GM23338 (cell line): ENCODE results near the gene MPRIP. TPM values are rescaled to one million over a fixed set of nuclear protein-coding genes. Genes with fewer than 3 reads are reported as not detected.

Experiments
- ATAC-seq: fragments of 200-7000 bp; cut with Tn5 transposase; 3 replicates; pipeline ENCODE4 v1.9.1; 2020
- DNase-seq: peaks from one replicate; pipeline ENCODE4 v3.0.0-alpha.2; 2015; ENCODE audit warnings: low spot score
- H2AFZ ChIP-seq: fragments of 200-600 bp; sonication (generic); 2 replicates; pipeline ENCODE4 v1.8.0; 2016; ENCODE audit warnings: antibody characterized with exemption, mild to moderate bottlenecking, moderate library complexity
- H3F3A ChIP-seq: fragments of 200-600 bp; sonication (generic); replicated peaks from 2 replicates; pipeline ENCODE4 v1.8.0; 2017; ENCODE audit warnings: antibody characterized with exemption, mixed run types, low read depth
- H3K27ac ChIP-seq: fragments of 200-600 bp; sonication (generic); 2 replicates; pipeline ENCODE4 v1.6.1; 2016; ENCODE audit warnings: low read depth
- H3K27me3 ChIP-seq: fragments of 200-600 bp; sonication (generic); 2 replicates; pipeline ENCODE4 v1.8.0; 2016; ENCODE audit warnings: mild to moderate bottlenecking, mixed run types, moderate library complexity; ENCODE audit not compliant: insufficient read depth
- H3K36me3 ChIP-seq: fragments of 200-600 bp; sonication (generic); 2 replicates; pipeline ENCODE4 v1.8.0; 2016; ENCODE audit warnings: mild to moderate bottlenecking; ENCODE audit not compliant: insufficient read depth
- H3K4me1 ChIP-seq: fragments of 200-600 bp; sonication (generic); 2 replicates; pipeline ENCODE4 v1.8.0; 2016; ENCODE audit warnings: mild to moderate bottlenecking, moderate library complexity; ENCODE audit not compliant: insufficient read depth
- H3K4me2 ChIP-seq: fragments of 200-600 bp; sonication (generic); 2 replicates; pipeline ENCODE4 v1.7.1; 2017; ENCODE audit warnings: mixed run types
- H3K4me3 ChIP-seq: fragments of 200-600 bp; sonication (generic); 2 replicates; pipeline ENCODE4 v1.6.1; 2016; ENCODE audit warnings: mixed run types
- H3K79me2 ChIP-seq: fragments of 200-600 bp; sonication (generic); replicated peaks from 2 replicates; pipeline ENCODE4 v1.8.0; 2017; ENCODE audit warnings: mild to moderate bottlenecking; ENCODE audit not compliant: insufficient read depth
- H3K9me2 ChIP-seq: fragments of 200-600 bp; sonication (generic); 2 replicates; pipeline ENCODE4 v1.8.0; 2017; ENCODE audit not compliant: insufficient read depth
- H4K20me1 ChIP-seq: fragments of 200-600 bp; sonication (generic); replicated peaks from 2 replicates; pipeline ENCODE4 v1.8.0; 2017; ENCODE audit warnings: mild to moderate bottlenecking; ENCODE audit not compliant: insufficient read depth
- H3K27ac Mint-ChIP-seq: 2 replicates; pipeline ENCODE4 v1.8.0; 2020; ENCODE audit warnings: inconsistent platforms, mild to moderate bottlenecking, moderate library complexity, mixed read lengths
- H3K27me3 Mint-ChIP-seq: 3 replicates; pipeline ENCODE4 v1.8.0; 2022; ENCODE audit warnings: low read depth, mild to moderate bottlenecking, moderate library complexity, mixed read lengths, inconsistent platforms; ENCODE audit not compliant: insufficient read depth, poor library complexity
- H3K36me3 Mint-ChIP-seq: 3 replicates; pipeline ENCODE4 v1.8.0; 2021; ENCODE audit warnings: low read depth, mild to moderate bottlenecking, inconsistent platforms, moderate library complexity, mixed read lengths
- H3K4me1 Mint-ChIP-seq: 3 replicates; pipeline ENCODE4 v1.8.0; 2020; ENCODE audit warnings: mild to moderate bottlenecking, inconsistent platforms, mixed read lengths
- H3K4me3 Mint-ChIP-seq: 3 replicates; pipeline ENCODE4 v1.8.0; 2021; ENCODE audit warnings: moderate library complexity, mild to moderate bottlenecking, inconsistent platforms, mixed read lengths
- H3K9me3 Mint-ChIP-seq: 3 replicates; pipeline ENCODE4 v1.8.0; 2020; ENCODE audit warnings: moderate library complexity, mild to moderate bottlenecking, inconsistent platforms, mixed read lengths
- CREB1 ChIP-seq: fragments of 250-450 bp; sonication (Bioruptor Pico); IDR thresholded peaks from 2 replicates; pipeline ENCODE4 v1.5.0; 2020; ENCODE audit warnings: low read depth, mild to moderate bottlenecking, moderate library complexity
- EZH2 ChIP-seq: fragments of 200-600 bp; sonication (generic); IDR thresholded peaks from one replicate; pipeline ENCODE4 v1.8.0; 2017; ENCODE audit warnings: antibody characterized with exemption, mild to moderate bottlenecking, low read depth; ENCODE audit not compliant: unreplicated experiment
- EZH2phosphoT487 ChIP-seq: fragments of 200-600 bp; sonication (generic); IDR thresholded peaks from one replicate; pipeline ENCODE4 v1.8.1; 2018; ENCODE audit warnings: antibody characterized with exemption; ENCODE audit not compliant: unreplicated experiment
- JUNB ChIP-seq: IDR thresholded peaks from one replicate; pipeline ENCODE4 v1.6.1; 2016; ENCODE audit warnings: antibody characterized with exemption; ENCODE audit not compliant: unreplicated experiment
- NANOG ChIP-seq: IDR thresholded peaks from 2 replicates; pipeline ENCODE4 v1.6.1; 2016; ENCODE audit warnings: antibody characterized with exemption, borderline replicate concordance
- POLR2AphosphoS5 ChIP-seq: IDR thresholded peaks from 2 replicates; pipeline ENCODE4 v1.6.1; 2016; ENCODE audit warnings: antibody characterized with exemption, low read depth
- STAT1 ChIP-seq: IDR thresholded peaks from one replicate; pipeline ENCODE4 v1.6.1; 2016; ENCODE audit warnings: antibody characterized with exemption; ENCODE audit not compliant: unreplicated experiment
- ZNF114 ChIP-seq: fragments of 250-450 bp; sonication (Bioruptor Pico); IDR thresholded peaks from 2 replicates; pipeline ENCODE4 v1.5.0; 2020; ENCODE audit warnings: mild to moderate bottlenecking, moderate library complexity
- ZNF331 ChIP-seq: fragments of 250-450 bp; sonication (Bioruptor Pico); IDR thresholded peaks from 2 replicates; pipeline ENCODE4 v1.5.0; 2020; ENCODE audit warnings: low read depth, mild to moderate bottlenecking, moderate library complexity
- ZNF462 ChIP-seq: fragments of 250-450 bp; sonication (Bioruptor Pico); IDR thresholded peaks from 2 replicates; pipeline ENCODE4 v1.5.0; 2020; ENCODE audit warnings: mild to moderate bottlenecking, moderate library complexity
- polyA plus RNA-seq: library from polyadenylated mRNA; unstranded; fragments of >200 nt; fragmentation: Nextera tagmentation; extraction: Ambion mirVana; gene quantifications from 2 replicates; pipeline ENCODE4 v1.2.1, GENCODE V29; 2016
- total RNA-seq: library from RNA; depleted of rRNA; stranded (reverse); fragments of >200 nt; shearing (Covaris generic); gene quantifications from 2 replicates; pipeline ENCODE4 v1.2.3, GENCODE V29; 2014
- TF ChIP-seq, protein P1 (sequence below): IDR thresholded peaks from 2 replicates; pipeline ENCODE4 v1.6.1; 2016; ENCODE audit warnings: antibody characterized with exemption
- TF ChIP-seq, protein P2 (sequence below): IDR thresholded peaks from one replicate; pipeline ENCODE4 v1.6.1; 2018; ENCODE audit warnings: antibody characterized with exemption; ENCODE audit not compliant: unreplicated experiment
- TF ChIP-seq, protein P3 (sequence below), 2 experiments: fragments of 200-600 bp in 1 of 2; sonication (generic) in 1 of 2; conservative IDR thresholded peaks; 2 replicates each; pipeline versions ENCODE4 v1.5.1 to v1.6.1; 2016 to 2017; ENCODE audit warnings: antibody characterized with exemption in 2 of 2, low read depth in 2 of 2, mild to moderate bottlenecking in 2 of 2, moderate library complexity in 1 of 2

Gene MPRIP
- total and polyA plus RNA-seq, 2 experiments from 2014 or later: 39.3 to 113 TPM

DNA sequence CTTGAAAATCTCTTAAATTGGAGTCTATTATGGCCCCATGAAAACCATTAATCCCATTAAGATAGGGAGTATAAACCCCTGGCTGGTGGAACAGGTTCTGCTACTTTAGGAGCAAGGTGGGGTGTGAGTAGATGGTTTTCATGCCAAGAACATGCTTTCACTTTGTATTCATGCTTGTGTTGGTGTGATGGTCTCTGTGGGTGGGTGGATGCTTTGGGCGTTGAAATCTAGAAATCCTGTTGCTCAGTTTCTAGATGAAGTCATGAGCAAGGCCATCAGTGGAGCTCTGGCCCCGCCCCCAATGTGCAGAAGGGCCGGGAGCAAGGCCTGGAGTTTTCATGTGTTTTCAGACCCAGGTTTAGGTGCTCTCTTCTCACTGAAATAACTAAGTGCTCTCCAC, 143.8 kb downstream of the MPRIP start:
- H2AFZ ChIP-seq: no peak overlapping the region
- Mint-ChIP-seq H3K9me3 (no peaks in the 10 kb centered on the region), H3K36me3 (peaks cover 7% of the 10 kb centered on the region; the same call in 2 of the 3 replicates), H3K4me3 (no peak overlapping the region), H3K27me3 (peaks cover 5% of the 10 kb centered on the region), H3K27ac (no peak overlapping the region), H3K4me1 (peaks cover 21% of the 10 kb centered on the region)
- H3K9me2 ChIP-seq: no peaks in the 10 kb centered on the region
- no peak overlapping the region for H3K4me2 ChIP-seq
- DNase-seq (no peak), ATAC-seq (no peak)
- no peaks in the 10 kb centered on the region for H3F3A ChIP-seq
- TF ChIP-seq CREB1 (CRISPR knock-in tag) (no peak), ZNF462 (CRISPR knock-in tag) (no peak), ZNF331 (no peak), POLR2AphosphoS5 (no peak), JUNB (no peak), ZNF114 (CRISPR knock-in tag) (no peak), EZH2phosphoT487 (no peak), STAT1 (no peak), EZH2 (no peak), NANOG (no peak)
- TF ChIP-seq, protein P1, sequence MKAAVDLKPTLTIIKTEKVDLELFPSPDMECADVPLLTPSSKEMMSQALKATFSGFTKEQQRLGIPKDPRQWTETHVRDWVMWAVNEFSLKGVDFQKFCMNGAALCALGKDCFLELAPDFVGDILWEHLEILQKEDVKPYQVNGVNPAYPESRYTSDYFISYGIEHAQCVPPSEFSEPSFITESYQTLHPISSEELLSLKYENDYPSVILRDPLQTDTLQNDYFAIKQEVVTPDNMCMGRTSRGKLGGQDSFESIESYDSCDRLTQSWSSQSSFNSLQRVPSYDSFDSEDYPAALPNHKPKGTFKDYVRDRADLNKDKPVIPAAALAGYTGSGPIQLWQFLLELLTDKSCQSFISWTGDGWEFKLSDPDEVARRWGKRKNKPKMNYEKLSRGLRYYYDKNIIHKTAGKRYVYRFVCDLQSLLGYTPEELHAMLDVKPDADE: no peak
- TF ChIP-seq, protein P2, sequence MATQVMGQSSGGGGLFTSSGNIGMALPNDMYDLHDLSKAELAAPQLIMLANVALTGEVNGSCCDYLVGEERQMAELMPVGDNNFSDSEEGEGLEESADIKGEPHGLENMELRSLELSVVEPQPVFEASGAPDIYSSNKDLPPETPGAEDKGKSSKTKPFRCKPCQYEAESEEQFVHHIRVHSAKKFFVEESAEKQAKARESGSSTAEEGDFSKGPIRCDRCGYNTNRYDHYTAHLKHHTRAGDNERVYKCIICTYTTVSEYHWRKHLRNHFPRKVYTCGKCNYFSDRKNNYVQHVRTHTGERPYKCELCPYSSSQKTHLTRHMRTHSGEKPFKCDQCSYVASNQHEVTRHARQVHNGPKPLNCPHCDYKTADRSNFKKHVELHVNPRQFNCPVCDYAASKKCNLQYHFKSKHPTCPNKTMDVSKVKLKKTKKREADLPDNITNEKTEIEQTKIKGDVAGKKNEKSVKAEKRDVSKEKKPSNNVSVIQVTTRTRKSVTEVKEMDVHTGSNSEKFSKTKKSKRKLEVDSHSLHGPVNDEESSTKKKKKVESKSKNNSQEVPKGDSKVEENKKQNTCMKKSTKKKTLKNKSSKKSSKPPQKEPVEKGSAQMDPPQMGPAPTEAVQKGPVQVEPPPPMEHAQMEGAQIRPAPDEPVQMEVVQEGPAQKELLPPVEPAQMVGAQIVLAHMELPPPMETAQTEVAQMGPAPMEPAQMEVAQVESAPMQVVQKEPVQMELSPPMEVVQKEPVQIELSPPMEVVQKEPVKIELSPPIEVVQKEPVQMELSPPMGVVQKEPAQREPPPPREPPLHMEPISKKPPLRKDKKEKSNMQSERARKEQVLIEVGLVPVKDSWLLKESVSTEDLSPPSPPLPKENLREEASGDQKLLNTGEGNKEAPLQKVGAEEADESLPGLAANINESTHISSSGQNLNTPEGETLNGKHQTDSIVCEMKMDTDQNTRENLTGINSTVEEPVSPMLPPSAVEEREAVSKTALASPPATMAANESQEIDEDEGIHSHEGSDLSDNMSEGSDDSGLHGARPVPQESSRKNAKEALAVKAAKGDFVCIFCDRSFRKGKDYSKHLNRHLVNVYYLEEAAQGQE: no peak
- TF ChIP-seq, protein P3, sequence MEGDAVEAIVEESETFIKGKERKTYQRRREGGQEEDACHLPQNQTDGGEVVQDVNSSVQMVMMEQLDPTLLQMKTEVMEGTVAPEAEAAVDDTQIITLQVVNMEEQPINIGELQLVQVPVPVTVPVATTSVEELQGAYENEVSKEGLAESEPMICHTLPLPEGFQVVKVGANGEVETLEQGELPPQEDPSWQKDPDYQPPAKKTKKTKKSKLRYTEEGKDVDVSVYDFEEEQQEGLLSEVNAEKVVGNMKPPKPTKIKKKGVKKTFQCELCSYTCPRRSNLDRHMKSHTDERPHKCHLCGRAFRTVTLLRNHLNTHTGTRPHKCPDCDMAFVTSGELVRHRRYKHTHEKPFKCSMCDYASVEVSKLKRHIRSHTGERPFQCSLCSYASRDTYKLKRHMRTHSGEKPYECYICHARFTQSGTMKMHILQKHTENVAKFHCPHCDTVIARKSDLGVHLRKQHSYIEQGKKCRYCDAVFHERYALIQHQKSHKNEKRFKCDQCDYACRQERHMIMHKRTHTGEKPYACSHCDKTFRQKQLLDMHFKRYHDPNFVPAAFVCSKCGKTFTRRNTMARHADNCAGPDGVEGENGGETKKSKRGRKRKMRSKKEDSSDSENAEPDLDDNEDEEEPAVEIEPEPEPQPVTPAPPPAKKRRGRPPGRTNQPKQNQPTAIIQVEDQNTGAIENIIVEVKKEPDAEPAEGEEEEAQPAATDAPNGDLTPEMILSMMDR (conservative IDR thresholded peaks at IDR 0.05; ENCODE audit: low read depth in 2 of 2): no peak
- no peak overlapping the region for H3K4me3 ChIP-seq
- H3K4me1 ChIP-seq: no peaks in the 10 kb centered on the region
- H3K79me2 ChIP-seq: no peaks in the 10 kb centered on the region
- no peak overlapping the region for H3K27ac ChIP-seq
- no peaks in the 10 kb centered on the region for H3K27me3 ChIP-seq
- no peaks in the 10 kb centered on the region for H4K20me1 ChIP-seq
- no peaks in the 10 kb centered on the region; the same call in 1 of the 2 replicates for H3K36me3 ChIP-seq
